ENCODE measurements around the gene IDH2. TPM values are rescaled to one million over a fixed set of nuclear protein-coding genes. Genes with fewer than 3 reads are reported as not detected.

Gene IDH2
- total and polyA plus RNA-seq, 10 of the 15 experiments (the other 5 are each of a cell fraction or from before 2014, with no cell fraction given), result 2.3 to 358 (median 242) TPM

DNA sequence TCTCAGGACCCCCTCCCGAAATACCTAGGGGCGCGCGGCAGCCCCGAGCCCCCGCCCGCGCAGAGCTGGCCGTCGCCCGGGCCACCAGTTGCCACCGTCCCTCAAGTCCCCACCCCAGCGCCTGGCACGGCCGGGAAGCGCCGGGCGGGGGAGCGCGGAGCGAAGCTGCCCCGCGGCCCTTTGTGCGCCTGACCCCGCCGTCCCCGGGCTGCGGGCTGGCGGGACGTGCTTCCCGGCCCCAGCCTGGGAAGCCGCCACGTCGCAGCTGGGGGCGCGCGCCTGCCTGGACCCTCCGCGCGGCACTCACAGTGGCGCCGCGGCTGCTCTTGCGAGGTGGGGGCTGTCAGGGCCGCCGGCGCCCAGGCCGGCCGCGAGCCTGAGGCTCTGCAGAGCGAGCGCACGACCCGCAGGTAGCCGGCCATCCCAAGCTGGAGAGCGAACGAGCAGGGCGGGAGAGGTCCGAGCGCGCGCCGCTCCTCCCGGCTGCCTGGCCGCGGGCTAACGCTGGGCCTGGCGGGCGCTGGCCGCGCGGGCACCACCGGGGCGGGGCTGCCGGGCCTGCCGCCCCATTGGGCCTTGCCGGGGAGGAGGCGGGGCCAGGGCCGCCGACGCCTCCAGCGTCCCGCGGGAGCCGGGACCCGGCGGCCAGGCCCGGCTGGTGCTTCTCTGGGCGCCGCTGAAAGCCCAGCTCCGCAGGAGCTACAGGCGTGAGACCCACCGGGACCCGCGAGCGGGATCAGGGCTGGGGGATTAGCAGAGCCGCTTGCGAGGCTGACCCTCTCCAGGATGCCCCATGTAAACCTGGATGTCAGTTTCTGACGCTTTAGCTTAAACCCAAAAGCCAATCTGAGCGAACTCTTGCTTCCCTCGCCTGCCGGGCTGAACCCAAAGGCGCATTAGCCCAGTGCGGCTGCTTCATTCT is at the start of gene IDH2 (continued):
- TF ChIP-seq SMARCA5 (IDR thresholded peaks at IDR 0.05) (peak; percentile 76; the same call in 1 of the 2 replicates), RCOR1 (conservative IDR thresholded peaks at IDR 0.05; ENCODE audit: low read depth, low read length) (no peak), ZZZ3 (IDR thresholded peaks at IDR 0.05; ENCODE audit: control insufficient read depth, insufficient read length, low read depth) (no peak), EP300 (IDR thresholded peaks at IDR 0.05; ENCODE audit: borderline replicate concordance in 1 of 2, control insufficient read depth in 1 of 2, low read depth in 2 of 2, low read length in 2 of 2) (no peak), HDGF (IDR thresholded peaks at IDR 0.05) (no peak), SUPT20H (IDR thresholded peaks at IDR 0.05; ENCODE audit: borderline replicate concordance, control insufficient read depth, low read depth, low read length) (no peak), NR2F1 (conservative IDR thresholded peaks at IDR 0.05) (peak; percentile 54; the same call in 1 of the 2 replicates), DPF2 (IDR thresholded peaks at IDR 0.05) (peak; percentile 74; the same call in 1 of the 2 replicates), SPI1 (IDR thresholded peaks at IDR 0.05; ENCODE audit: borderline replicate concordance, insufficient read depth, low read depth, low read length) (no peak; the same call in 1 of the 2 replicates), NBN (IDR thresholded peaks at IDR 0.05) (no peak), TARDBP (IDR thresholded peaks at IDR 0.05; ENCODE audit: borderline replicate concordance) (no peak), TCF3 (IDR thresholded peaks at IDR 0.05; ENCODE audit: borderline replicate concordance, insufficient read depth, low read depth, low read length) (0 out of 2 replicates have a peak, but pooled peaks have one; percentile 7), ASH2L (IDR thresholded peaks at IDR 0.05; ENCODE audit: borderline replicate concordance, low read depth) (no peak), SRF (IDR thresholded peaks at IDR 0.05; ENCODE audit: low read depth in 2 of 2, low read length in 2 of 2) (0 out of 4 replicates have a peak, but pooled peaks of 1 of the 2 experiments have one; percentile 36), EGR1 (IDR thresholded peaks at IDR 0.05; ENCODE audit: borderline replicate concordance in 1 of 2, low read depth in 2 of 2, low read length in 2 of 2) (no peak), POLR2AphosphoS2 (IDR thresholded peaks at IDR 0.05; ENCODE audit: low read depth, low read length) (peak; percentile 77), BHLHE40 (IDR thresholded peaks at IDR 0.05; ENCODE audit: borderline replicate concordance in 1 of 2, low read depth in 2 of 2, low read length in 1 of 2) (peak in 1 of 2 experiments; percentile 49; a peak in 1 of 4 replicates), MYC (IDR thresholded peaks at IDR 0.05; ENCODE audit: insufficient read depth, insufficient read length, insufficient replicate concordance, low read length, severe bottlenecking) (no peak), EED (IDR thresholded peaks at IDR 0.05; ENCODE audit: low read depth) (no peak)
- TF ChIP-seq, protein P1, sequence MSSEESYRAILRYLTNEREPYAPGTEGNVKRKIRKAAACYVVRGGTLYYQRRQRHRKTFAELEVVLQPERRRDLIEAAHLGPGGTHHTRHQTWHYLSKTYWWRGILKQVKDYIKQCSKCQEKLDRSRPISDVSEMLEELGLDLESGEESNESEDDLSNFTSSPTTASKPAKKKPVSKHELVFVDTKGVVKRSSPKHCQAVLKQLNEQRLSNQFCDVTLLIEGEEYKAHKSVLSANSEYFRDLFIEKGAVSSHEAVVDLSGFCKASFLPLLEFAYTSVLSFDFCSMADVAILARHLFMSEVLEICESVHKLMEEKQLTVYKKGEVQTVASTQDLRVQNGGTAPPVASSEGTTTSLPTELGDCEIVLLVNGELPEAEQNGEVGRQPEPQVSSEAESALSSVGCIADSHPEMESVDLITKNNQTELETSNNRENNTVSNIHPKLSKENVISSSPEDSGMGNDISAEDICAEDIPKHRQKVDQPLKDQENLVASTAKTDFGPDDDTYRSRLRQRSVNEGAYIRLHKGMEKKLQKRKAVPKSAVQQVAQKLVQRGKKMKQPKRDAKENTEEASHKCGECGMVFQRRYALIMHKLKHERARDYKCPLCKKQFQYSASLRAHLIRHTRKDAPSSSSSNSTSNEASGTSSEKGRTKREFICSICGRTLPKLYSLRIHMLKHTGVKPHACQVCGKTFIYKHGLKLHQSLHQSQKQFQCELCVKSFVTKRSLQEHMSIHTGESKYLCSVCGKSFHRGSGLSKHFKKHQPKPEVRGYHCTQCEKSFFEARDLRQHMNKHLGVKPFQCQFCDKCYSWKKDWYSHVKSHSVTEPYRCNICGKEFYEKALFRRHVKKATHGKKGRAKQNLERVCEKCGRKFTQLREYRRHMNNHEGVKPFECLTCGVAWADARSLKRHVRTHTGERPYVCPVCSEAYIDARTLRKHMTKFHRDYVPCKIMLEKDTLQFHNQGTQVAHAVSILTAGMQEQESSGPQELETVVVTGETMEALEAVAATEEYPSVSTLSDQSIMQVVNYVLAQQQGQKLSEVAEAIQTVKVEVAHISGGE (CRISPR knock-in tag; IDR thresholded peaks at IDR 0.05), result no peak
- TF ChIP-seq, protein P2, sequence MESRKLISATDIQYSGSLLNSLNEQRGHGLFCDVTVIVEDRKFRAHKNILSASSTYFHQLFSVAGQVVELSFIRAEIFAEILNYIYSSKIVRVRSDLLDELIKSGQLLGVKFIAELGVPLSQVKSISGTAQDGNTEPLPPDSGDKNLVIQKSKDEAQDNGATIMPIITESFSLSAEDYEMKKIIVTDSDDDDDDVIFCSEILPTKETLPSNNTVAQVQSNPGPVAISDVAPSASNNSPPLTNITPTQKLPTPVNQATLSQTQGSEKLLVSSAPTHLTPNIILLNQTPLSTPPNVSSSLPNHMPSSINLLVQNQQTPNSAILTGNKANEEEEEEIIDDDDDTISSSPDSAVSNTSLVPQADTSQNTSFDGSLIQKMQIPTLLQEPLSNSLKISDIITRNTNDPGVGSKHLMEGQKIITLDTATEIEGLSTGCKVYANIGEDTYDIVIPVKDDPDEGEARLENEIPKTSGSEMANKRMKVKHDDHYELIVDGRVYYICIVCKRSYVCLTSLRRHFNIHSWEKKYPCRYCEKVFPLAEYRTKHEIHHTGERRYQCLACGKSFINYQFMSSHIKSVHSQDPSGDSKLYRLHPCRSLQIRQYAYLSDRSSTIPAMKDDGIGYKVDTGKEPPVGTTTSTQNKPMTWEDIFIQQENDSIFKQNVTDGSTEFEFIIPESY (IDR thresholded peaks at IDR 0.05), result no peak
- TF ChIP-seq, protein P3, sequence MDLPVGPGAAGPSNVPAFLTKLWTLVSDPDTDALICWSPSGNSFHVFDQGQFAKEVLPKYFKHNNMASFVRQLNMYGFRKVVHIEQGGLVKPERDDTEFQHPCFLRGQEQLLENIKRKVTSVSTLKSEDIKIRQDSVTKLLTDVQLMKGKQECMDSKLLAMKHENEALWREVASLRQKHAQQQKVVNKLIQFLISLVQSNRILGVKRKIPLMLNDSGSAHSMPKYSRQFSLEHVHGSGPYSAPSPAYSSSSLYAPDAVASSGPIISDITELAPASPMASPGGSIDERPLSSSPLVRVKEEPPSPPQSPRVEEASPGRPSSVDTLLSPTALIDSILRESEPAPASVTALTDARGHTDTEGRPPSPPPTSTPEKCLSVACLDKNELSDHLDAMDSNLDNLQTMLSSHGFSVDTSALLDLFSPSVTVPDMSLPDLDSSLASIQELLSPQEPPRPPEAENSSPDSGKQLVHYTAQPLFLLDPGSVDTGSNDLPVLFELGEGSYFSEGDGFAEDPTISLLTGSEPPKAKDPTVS (IDR thresholded peaks at IDR 0.05; ENCODE audit: low read depth, low read length), result no peak

Measured in GM12878 (cell line).